Measurements from ENCODE around the gene ADSS1.

GRCh38 chr14:104795781-104796686, 72.0 kb downstream of the ADSS1 start:
- TF ChIP-seq TAF1 (conservative IDR thresholded peaks at IDR 0.05) (no peak), CTCF (IDR thresholded peaks at IDR 0.05; ENCODE audit: low read depth, low read length, missing input control) (no peak), ZBTB33 (IDR thresholded peaks at IDR 0.05) (no peak), HNF4G (IDR thresholded peaks at IDR 0.05) (no peak), RAD21 (IDR thresholded peaks at IDR 0.05) (no peak)
- TF ChIP-seq, protein P1, sequence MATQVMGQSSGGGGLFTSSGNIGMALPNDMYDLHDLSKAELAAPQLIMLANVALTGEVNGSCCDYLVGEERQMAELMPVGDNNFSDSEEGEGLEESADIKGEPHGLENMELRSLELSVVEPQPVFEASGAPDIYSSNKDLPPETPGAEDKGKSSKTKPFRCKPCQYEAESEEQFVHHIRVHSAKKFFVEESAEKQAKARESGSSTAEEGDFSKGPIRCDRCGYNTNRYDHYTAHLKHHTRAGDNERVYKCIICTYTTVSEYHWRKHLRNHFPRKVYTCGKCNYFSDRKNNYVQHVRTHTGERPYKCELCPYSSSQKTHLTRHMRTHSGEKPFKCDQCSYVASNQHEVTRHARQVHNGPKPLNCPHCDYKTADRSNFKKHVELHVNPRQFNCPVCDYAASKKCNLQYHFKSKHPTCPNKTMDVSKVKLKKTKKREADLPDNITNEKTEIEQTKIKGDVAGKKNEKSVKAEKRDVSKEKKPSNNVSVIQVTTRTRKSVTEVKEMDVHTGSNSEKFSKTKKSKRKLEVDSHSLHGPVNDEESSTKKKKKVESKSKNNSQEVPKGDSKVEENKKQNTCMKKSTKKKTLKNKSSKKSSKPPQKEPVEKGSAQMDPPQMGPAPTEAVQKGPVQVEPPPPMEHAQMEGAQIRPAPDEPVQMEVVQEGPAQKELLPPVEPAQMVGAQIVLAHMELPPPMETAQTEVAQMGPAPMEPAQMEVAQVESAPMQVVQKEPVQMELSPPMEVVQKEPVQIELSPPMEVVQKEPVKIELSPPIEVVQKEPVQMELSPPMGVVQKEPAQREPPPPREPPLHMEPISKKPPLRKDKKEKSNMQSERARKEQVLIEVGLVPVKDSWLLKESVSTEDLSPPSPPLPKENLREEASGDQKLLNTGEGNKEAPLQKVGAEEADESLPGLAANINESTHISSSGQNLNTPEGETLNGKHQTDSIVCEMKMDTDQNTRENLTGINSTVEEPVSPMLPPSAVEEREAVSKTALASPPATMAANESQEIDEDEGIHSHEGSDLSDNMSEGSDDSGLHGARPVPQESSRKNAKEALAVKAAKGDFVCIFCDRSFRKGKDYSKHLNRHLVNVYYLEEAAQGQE (IDR thresholded peaks at IDR 0.05) = no peak
- TF ChIP-seq, protein P2, sequence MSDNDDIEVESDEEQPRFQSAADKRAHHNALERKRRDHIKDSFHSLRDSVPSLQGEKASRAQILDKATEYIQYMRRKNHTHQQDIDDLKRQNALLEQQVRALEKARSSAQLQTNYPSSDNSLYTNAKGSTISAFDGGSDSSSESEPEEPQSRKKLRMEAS (IDR thresholded peaks at IDR 0.05) = no peak
